ENCODE results near the gene OGFOD3.
"Not testable (repeated sequence)": the region's sequence is repeated elsewhere in the genome, so short reads cannot be mapped to it uniquely, and the experiment has no call there.

OGFOD3 gene

GRCh38 chr17:82432017-82432416 is 13.6 kb upstream of the OGFOD3 start:
- no peak for DNase-seq

GRCh38 chr17:82429824-82430223 is 11.4 kb upstream of the OGFOD3 start:
- DNase-seq, result no peak

DNA sequence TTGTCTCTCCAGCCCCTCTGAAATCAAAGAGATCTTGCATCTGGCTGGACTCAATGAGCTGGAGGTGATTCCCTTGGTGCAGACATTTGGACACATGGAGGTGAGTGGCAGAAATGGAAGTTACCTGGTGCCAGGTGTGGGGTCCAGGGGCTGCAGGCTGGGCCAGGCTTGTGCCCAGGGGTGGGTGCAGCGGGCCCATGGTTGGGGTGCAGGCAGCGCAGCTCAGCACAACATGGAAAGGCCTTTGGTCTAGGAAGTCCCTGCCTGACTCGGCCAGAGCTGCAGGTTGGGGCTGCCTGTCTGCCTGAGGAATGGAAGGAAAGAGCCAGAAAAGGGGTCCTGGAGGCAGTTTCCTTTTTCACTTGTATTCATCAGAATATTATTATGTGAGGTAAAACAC is 10.2 kb upstream of the OGFOD3 start:
- DNase-seq, result no peak

DNA sequence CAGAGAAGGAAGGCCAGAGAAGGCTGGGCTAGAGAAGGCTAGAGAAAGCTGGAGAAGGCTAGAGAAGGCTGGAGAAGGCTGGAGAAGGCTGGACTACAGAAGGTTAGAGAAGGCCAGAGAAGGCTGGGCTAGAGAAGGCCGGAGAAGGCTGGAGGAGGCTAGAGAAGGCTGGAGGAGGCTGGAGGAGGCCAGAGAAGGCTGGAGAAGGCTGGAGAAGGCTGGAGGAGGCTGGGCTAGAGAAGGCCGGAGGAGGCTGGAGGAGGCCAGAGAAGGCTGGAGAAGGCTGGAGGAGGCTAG is 6.4 kb upstream of the OGFOD3 start:
- DNase-seq, result no peak

GRCh38 chr17:82424001-82424862 is 5.8 kb upstream of the OGFOD3 start:
- DNase-seq, result peak; percentile 61

DNA sequence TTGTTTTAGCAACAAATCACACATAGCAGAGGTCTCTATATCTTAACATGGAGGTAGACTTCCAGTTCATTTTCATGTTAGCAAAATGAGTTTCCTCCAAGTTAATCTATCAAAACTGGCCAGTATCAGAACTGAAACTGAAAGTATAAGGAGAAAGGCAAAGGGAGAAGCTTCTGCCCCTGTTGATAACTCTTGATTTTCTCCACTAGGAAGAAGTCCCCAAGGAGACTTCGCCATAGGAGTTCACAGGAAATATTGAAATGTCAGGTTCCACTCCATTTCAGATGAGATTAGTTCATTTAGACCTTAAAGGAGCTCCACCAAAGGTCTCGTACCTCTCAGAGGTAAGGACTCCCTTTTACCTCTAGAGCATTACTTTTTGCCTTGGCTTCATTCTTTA is 1.2 kb upstream of the OGFOD3 start:
- peak; percentile 25 for DNase-seq

GRCh38 chr17:82416771-82417170 is 1.6 kb downstream of the OGFOD3 start:
- DNase-seq, result no peak

GRCh38 chr17:82416264-82416663 is 2.1 kb downstream of the OGFOD3 start:
- DNase-seq, result no peak

- no peak for DNase-seq
These were observed 2.6 kb downstream of the OGFOD3 start for GRCh38 chr17:82415786-82416185.

DNA sequence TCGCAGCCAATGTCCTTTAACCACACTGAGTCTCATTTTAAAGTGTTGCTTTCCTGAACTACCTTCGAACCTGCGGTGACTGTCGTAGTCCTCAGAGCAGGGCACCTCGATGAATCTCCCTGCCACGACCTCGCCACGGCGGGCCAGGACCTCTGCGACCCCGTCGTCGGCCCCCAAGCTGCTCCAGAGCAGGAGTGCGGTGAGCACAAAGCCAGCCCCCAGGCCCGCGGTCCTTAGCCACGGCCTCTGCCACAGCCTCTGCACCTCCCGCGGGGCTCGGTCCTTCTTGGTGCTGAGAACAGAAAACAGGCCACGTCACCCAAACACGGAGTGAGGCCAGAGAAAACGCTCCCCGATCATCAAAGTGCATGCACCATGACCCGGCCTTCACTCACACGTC is 3.0 kb downstream of the OGFOD3 start:
- DNase-seq, result no peak

DNA sequence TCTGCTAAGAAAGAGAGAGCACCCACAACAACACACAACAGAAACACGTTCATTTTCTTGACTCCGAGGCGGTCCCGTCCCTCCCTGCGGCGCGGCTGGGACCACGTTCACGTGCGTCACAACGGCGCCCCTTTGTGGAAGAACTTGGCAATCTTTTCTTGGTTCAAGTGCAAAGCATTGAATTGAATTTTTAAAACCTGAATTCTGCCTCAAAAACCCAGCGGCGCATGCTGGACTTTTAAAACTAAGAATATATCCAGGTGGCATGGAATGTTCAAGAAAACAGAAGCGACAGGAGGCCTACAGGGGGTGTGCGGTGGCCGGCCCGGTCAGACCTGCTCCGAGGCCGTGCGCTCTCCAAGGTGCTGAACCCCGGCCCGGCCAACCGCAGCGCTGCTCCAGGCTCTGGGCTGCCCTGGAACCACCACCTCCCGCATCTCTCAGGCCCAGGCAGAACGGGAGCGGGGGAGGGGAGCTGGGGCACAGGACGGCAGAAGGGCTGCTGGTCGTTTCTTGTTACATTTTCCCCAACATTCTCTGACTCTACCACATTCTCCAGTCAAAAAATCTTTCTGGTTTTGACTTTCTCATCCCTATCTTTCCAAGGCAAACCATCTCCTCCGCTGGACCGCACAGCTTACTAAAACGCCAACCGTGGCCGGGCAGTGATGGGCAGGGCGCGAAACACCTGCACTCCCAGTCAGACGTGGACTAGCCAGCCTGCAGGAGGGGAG is 3.7 kb downstream of the OGFOD3 start:
- peak; percentile 65 for DNase-seq

GRCh38 chr17:82412535-82413520 is 5.6 kb downstream of the OGFOD3 start:
- no peak for DNase-seq

- DNase-seq, result not testable (repeated sequence)
These were observed 6.3 kb downstream of the OGFOD3 start for GRCh38 chr17:82412081-82412480.

GRCh38 chr17:82411396-82412053 is 6.9 kb downstream of the OGFOD3 start:
- DNase-seq, result no peak

DNA sequence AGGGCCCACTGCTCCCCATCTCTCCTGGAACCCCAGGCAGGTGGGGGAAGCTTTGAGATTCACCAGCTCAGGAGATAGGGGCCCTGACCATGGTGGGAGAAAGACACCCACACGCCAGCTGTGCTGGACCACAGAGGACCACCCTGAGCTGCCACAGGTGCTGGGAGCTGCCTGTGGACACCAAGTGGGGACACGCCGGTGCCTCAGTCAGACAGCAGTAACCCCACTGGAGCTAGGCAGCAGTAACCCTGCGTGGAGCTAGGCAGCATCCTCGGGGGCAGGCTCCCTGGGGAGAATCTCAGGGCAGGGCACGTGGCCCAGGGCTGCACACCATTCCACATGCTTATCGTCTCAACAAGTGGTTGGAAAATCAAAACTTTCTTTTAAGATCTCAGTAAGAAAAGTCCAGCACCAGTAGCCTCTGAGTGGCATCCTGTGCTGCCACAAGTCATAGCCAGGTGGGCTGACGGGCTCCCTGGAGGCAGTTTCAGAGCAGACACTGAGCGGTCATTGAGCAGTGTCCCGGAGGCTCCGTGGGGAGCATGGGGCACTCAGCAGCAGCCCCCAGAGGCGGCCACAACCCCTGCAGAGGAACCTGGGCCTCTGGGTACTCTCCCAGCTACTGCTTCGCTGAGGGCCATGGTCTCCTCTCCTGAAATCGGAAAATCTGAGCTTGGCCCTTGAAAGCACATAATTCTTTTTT is 8.2 kb downstream of the OGFOD3 start:
- no peak for DNase-seq

- no peak for DNase-seq
These were observed 9.5 kb downstream of the OGFOD3 start for GRCh38 chr17:82408938-82409318.

- no peak for DNase-seq
These were observed 10.0 kb downstream of the OGFOD3 start for GRCh38 chr17:82408288-82408937.

- DNase-seq, result no peak
These were observed 11.1 kb downstream of the OGFOD3 start for GRCh38 chr17:82407255-82407654.

DNA sequence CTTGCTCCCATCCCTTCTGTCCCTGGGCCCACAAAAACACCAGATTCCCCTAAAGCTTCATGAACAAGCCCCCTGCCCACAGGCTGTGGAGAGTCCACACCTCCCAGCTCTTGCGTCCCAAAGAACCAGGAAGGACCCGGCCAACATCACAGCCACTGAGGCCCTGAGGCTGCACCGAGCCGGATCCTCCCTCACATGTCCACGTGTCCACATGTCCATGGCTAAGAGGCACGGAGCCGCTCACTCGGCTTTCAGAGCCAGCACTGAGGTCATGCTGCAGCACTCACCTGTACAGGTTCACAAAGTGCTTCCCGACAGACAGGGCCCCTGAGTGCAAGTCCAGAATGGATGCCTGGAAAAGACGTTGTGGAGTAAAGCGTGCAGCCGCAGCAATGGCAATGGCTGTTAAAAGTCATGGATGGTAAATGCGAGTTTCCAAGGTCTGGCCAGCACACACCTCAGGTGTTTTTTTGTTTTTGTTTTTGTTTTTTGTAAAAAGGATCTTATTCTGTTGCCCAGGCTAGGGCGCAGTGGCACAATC is 12.2 kb downstream of the OGFOD3 start:
- no peak for DNase-seq

DNA sequence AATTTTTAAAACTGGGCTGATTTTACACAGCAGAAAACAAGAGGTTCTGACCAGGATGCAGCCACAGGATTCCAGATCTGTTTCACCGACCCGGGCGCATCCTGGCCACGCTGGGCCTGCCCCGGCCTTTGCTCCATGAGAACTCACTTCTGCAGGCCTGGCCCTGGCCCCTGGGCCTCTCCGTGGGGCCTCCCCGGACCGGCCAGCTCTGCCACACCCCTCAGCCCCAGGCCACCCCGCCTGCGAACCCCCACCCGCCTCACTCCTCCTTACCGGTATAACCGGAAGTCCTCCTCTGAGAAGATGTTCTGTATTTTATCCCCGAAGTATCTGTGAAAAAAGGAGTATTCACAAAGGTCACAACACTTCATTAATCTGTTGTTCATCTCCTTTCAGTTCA is 13.3 kb downstream of the OGFOD3 start:
- DNase-seq, result no peak

Measured in activated CD4-positive, alpha-beta T cell treated with anti-CD3 and anti-CD28 coated beads, Interleukin-2, amount 50 U/mL, for 16 hours (primary cell).